PC-9 (cell line): Measurements from ENCODE around the gene TSR3. TPM values are rescaled to one million over a fixed set of nuclear protein-coding genes. Genes with fewer than 3 reads are reported as not detected.

Experiments
- BruUV-seq: library from RNA; stranded (reverse); fragments of 400-500 nt; replicated peaks from 2 replicates; lab custom pipeline; 2021; lab: Mats Ljungman, UMichigan
- CTCF ChIA-PET: fragments of 300-600 bp; sonication (Branson Sonifier 250); formaldehyde crosslinking; loops from one replicate; lab custom pipeline; 2022; ENCODE audit warnings: antibody characterized with exemption; lab: Charles Lee
- POLR2A ChIA-PET: fragments of 300-600 bp; sonication (Branson Sonifier 250); formaldehyde crosslinking; loops from one replicate; lab custom pipeline; 2022; ENCODE audit warnings: antibody characterized with exemption; ENCODE audit not compliant: unreplicated experiment; lab: Charles Lee
- DNase-seq, 2 experiments: peaks; one replicate each; pipeline versions ENCODE4 v3.0.0 to v3.0.0-alpha.2; 2015 to 2022; ENCODE audit warnings: mixed read lengths in 1 of 2
- H2AFZ ChIP-seq: fragments of 200-600 bp; sonication (generic); 2 replicates; pipeline ENCODE4 v1.8.1; 2017; ENCODE audit warnings: antibody characterized with exemption
- H3F3A ChIP-seq: fragments of 200-600 bp; sonication (generic); 2 replicates; pipeline ENCODE4 v1.8.1; 2017; ENCODE audit warnings: antibody characterized with exemption, mild to moderate bottlenecking, low read depth; ENCODE audit not compliant: insufficient read depth
- H3K27ac ChIP-seq: fragments of 200-600 bp; sonication (generic); 2 replicates; pipeline ENCODE4 v1.6.1; 2016; ENCODE audit warnings: mixed run types
- H3K27me3 ChIP-seq: fragments of 200-600 bp; sonication (generic); 2 replicates; pipeline ENCODE4 v1.6.1; 2016; ENCODE audit warnings: low read depth, mixed run types; ENCODE audit not compliant: insufficient read depth
- H3K36me3 ChIP-seq: fragments of 200-600 bp; sonication (generic); 2 replicates; pipeline ENCODE4 v1.6.1; 2016; ENCODE audit warnings: low read depth, mixed run types
- H3K4me1 ChIP-seq: fragments of 200-600 bp; sonication (generic); replicated peaks from 2 replicates; pipeline ENCODE4 v1.6.1; 2016; ENCODE audit warnings: mixed run types; ENCODE audit not compliant: insufficient read depth
- H3K4me2 ChIP-seq: fragments of 200-600 bp; sonication (generic); 2 replicates; pipeline ENCODE4 v1.6.1; 2017; ENCODE audit warnings: mixed run types
- H3K4me3 ChIP-seq: fragments of 200-600 bp; sonication (generic); 2 replicates; pipeline ENCODE4 v1.6.1; 2016; ENCODE audit warnings: mixed run types
- H3K79me2 ChIP-seq: fragments of 200-600 bp; sonication (generic); 2 replicates; pipeline ENCODE4 v1.6.1; 2017; ENCODE audit warnings: low read depth, mixed run types
- H3K9me2 ChIP-seq: fragments of 200-600 bp; sonication (generic); 2 replicates; pipeline ENCODE4 v1.8.1; 2017; ENCODE audit warnings: mild to moderate bottlenecking; ENCODE audit not compliant: insufficient read depth
- H3K9me3 ChIP-seq: fragments of 200-600 bp; sonication (generic); 2 replicates; pipeline ENCODE4 v1.8.1; 2016; ENCODE audit warnings: low read depth; ENCODE audit not compliant: insufficient read depth
- H4K20me1 ChIP-seq: fragments of 200-600 bp; sonication (generic); 2 replicates; pipeline ENCODE4 v1.8.1; 2017; ENCODE audit not compliant: insufficient read depth
- CTCF ChIP-seq: fragments of 200-600 bp; sonication (generic); conservative IDR thresholded peaks from 2 replicates; pipeline ENCODE4 v1.6.1; 2017; ENCODE audit warnings: mixed run types, antibody characterized with exemption, mild to moderate bottlenecking, moderate library complexity
- EZH2 ChIP-seq: fragments of 200-600 bp; sonication (generic); IDR thresholded peaks from 2 replicates; pipeline ENCODE4 v1.8.0; 2017; ENCODE audit warnings: antibody characterized with exemption, low read depth
- intact Hi-C: fragments of 100-400 bp; cut with micrococcal nuclease; formaldehyde crosslinking; loops from one replicate; pipeline ENCODE4 v1.10.0; 2022; ENCODE audit not compliant: unreplicated experiment
- total RNA-seq: library from RNA; stranded (reverse); gene quantifications from 2 replicates; pipeline ENCODE4 v1.2.3, GENCODE V29; 2021

The TSR3 gene
- total RNA-seq, 1 experiment from 2014 or later = 69.5 TPM

- TF ChIP-seq CTCF (no peak), EZH2 (no peak)
- Histone ChIP-seq H4K20me1 (no peaks in the 10 kb centered on the region), H3K79me2 (no peaks in the 10 kb centered on the region), H3K4me2 (no peak overlapping the region), H2AFZ (no peak overlapping the region), H3K9me2 (no peaks in the 10 kb centered on the region), H3K4me1 (no peaks in the 10 kb centered on the region), H3K27me3 (no peaks in the 10 kb centered on the region), H3K27ac (no peak overlapping the region), H3F3A (no peaks in the 10 kb centered on the region; the same call in 1 of the 2 replicates), H3K9me3 (no peaks in the 10 kb centered on the region), H3K4me3 (no peak overlapping the region), H3K36me3 (no peaks in the 10 kb centered on the region)
- no peak for DNase-seq
- intact Hi-C loops = no loop called here
- CTCF ChIA-PET = no interaction called here
- POLR2A ChIA-PET = interaction anchor here (0.6 kb wide), 1 partner anchor 17 kb away, joined by 3 read pairs; no protein-coding TSS in a partner anchor
- no TSS peak for BruUV-seq
These were observed 43.9 kb upstream of the TSR3 start for GRCh38 chr16:1395444-1396031.

GRCh38 chr16:1394367-1394951 is 42.8 kb upstream of the TSR3 start:
- Histone ChIP-seq H3K27ac (no peak overlapping the region), H3F3A (no peaks in the 10 kb centered on the region; the same call in 1 of the 2 replicates), H3K4me1 (no peaks in the 10 kb centered on the region), H3K4me3 (no peak overlapping the region), H3K79me2 (no peaks in the 10 kb centered on the region), H3K36me3 (no peaks in the 10 kb centered on the region), H3K4me2 (no peak overlapping the region), H4K20me1 (no peaks in the 10 kb centered on the region), H3K9me3 (no peaks in the 10 kb centered on the region), H3K9me2 (no peaks in the 10 kb centered on the region), H3K27me3 (no peaks in the 10 kb centered on the region), H2AFZ (no peak overlapping the region)
- no TSS peak for BruUV-seq
- DNase-seq = no peak
- no peak for TF ChIP-seq EZH2
- CTCF ChIA-PET = no interaction called here
- intact Hi-C loops = no loop called here
- POLR2A ChIA-PET = no interaction called here

- POLR2A ChIA-PET = interaction anchor here (0.7 kb wide), 1 partner anchor 284 kb away, joined by 3 read pairs; no protein-coding TSS in a partner anchor
- no peak overlapping the region for H3K4me2 ChIP-seq
- no peaks in the 10 kb centered on the region for H4K20me1 ChIP-seq
- no peak for TF ChIP-seq CTCF
- TF ChIP-seq EZH2 = no peak
- no peaks in the 10 kb centered on the region for H3K9me2 ChIP-seq
- H3K27ac ChIP-seq = no peak overlapping the region
- H3K4me3 ChIP-seq = no peak overlapping the region
- CTCF ChIA-PET = no interaction called here
- H3K9me3 ChIP-seq = no peaks in the 10 kb centered on the region
- no peaks in the 10 kb centered on the region; the same call in 1 of the 2 replicates for H3F3A ChIP-seq
- H2AFZ ChIP-seq = no peak overlapping the region
- no peaks in the 10 kb centered on the region for H3K79me2 ChIP-seq
- no peaks in the 10 kb centered on the region for H3K4me1 ChIP-seq
- no peaks in the 10 kb centered on the region for H3K36me3 ChIP-seq
- no peaks in the 10 kb centered on the region for H3K27me3 ChIP-seq
- intact Hi-C loops = no loop called here
- no TSS peak for BruUV-seq
- no peak for DNase-seq
These were observed 42.0 kb upstream of the TSR3 start for GRCh38 chr16:1393613-1394176.
